ENCODE data around the gene POU3F1.

POU3F1 gene

DNA sequence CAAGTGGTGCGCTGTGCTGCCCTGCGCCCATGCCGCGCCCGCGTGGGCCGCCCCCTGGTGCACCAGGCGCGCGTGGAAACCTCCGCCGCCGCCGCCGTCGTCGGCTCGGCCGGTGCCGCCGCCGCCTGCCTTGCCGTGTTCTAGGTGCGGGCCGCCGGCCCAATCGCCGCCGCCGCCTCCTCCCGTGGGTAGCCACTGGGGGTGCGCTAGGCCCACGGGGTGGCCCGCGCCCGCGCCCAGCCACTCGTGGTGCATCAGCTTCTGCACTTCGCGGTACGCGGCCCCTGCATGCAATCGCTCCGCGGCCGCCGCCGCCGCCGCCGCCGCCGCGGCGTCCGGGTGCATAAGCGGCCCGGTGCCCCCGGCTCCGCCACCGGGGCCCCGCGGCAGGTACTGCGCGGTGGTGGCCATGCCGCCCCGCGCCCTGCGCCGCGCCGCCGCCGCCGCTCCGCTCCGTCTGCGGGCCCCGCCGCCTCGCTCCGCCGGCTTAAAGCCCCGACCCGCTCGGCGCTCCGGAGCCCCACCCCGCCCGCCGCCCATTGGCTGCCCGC is at the start of gene POU3F1:
Gene POU3F1 (minus strand): TSS at position 461 of the 551 bp plus-strand sequence. CDS start 50 bp downstream, at position 411.
- DNase-seq (ENCODE audit: low read depth) = no peak

DNA sequence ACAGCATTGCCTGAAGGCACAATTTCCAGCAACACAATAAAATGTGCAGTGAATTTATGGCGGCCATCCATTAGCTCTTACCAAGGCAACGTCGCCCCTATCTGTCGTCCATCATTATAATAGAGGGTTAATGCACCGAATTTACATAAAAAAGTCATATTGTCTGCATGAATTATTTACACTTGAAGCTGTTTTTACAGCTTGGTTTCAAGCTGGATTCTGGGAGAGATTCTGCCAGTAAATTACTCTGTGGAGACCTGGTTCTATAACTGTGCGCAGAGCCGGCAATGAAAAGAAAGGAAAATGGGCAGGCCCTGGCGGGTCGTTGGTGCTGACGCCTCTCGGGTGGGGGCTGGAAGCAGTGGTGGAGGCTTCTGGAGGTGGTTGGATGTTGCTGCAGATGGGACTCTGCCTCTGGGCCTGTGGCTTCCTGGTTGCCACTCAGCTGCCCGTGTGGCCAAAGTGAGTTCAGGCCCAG is 48.9 kb upstream of the POU3F1 start:
- no peak for DNase-seq (ENCODE audit: low read depth)

DNA sequence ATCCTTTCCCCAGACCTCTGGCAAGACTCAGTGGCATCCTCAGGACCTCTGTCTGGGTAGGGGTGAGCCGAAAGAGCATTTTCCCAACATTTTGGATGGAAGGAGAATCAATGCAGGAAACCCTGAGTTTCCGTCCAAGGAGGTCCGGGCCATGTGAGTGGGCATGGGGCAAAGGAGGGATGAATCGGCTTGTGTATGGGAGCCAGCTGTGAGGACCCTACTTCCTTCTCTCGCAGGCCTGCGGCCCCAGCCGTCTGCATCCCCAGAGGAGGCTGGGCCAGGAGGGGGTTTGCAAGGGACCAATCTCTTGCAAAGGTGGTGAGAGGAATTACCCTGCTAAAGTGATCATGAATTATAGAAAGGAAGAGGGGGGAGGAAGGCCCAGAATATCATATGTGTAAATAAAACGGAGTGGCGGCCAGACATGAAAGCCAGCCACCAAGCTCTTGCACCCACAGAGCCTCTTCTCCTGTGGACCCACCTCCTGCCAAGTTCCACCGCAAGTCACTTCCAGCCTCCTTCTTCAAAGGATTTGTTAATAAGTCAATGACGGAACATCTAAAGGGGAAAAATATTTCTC is 48.2 kb upstream of the POU3F1 start:
- DNase-seq (ENCODE audit: low read depth) = no peak

DNA sequence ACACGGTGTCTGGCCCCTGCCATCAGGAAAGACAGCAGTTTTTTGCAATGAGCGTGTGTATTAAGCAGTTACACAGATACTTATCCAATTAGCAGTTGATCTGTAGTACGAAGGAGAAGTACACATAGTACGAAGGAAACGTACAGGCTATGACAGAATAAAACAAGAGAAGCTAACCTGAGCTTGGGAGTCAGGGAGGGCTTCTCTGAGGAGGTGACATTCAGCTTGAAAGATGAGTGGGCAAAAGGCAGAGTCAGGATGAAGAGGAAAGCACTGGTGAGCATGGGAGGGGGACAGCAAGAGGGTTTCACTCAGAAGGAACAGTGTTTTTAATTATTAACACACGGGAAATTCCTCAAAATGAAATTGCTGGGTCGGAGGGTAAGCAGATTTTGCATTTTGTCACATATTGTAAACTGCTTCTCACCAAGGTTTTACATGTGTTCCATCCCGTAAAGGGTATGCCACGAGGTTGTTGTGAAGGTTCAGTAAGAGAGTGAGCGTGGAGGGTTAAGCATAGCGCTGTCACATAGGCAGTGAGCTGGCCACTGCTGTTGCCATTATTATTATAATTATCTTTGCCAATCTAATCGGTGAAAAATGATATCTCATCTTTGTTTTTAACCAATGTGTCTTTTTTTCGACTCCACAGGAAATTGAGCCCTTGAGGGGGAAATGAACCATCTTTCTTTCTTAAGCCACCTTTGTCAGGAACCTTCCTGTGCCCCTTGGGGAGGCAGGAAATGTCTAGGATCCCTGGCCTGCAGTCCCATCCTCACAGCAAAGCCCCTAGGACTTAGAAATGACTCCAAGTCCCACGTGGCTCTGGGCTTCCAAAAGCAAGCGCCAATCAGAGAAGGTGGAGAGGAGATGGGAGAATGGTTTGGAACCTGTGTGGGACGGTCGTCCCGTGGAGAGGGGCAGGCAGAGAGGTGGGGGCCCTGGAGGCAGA is 47.3 kb upstream of the POU3F1 start:
- no peak for DNase-seq (ENCODE audit: low read depth)

DNA sequence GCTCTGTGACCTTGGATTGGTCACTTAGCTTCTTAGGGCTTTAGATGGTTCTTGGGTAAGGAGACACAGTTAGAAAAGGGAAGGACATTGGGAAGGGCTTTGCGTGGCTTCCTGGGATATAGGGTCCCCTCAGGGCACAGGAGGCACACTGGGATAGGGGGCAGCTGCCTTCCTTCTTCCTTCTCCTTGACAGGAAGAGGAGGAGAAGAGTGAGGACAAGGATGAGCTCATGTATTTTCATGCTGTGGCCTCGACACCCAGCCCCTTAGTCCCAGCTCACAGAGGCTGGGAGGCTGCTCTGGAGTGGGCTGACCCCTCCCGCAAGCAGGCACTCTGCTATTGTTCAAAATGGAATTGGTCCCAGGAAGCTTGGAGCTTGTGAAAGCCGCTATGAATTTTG is 45.7 kb upstream of the POU3F1 start:
- no peak for DNase-seq (ENCODE audit: low read depth)

DNA sequence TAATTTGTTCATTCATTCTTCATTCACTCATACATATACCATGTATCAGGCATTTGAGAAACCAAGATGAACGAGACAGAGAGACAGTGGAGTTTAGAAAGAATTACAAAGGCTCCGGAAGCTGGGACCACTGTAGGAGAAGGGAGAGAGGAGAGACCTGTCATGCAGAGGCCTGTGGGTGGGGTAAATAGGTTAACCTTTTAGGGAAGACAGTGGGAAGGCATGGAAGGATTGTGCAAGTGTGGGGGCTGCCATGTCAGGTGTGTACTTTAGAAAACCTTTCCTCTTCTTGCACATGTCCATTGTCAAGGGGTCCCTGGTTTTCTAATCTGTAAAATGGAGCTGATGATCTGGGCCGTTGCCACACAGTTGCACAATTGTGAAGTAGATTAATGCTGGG is 44.2 kb upstream of the POU3F1 start:
- no peak for DNase-seq (ENCODE audit: low read depth)

DNA sequence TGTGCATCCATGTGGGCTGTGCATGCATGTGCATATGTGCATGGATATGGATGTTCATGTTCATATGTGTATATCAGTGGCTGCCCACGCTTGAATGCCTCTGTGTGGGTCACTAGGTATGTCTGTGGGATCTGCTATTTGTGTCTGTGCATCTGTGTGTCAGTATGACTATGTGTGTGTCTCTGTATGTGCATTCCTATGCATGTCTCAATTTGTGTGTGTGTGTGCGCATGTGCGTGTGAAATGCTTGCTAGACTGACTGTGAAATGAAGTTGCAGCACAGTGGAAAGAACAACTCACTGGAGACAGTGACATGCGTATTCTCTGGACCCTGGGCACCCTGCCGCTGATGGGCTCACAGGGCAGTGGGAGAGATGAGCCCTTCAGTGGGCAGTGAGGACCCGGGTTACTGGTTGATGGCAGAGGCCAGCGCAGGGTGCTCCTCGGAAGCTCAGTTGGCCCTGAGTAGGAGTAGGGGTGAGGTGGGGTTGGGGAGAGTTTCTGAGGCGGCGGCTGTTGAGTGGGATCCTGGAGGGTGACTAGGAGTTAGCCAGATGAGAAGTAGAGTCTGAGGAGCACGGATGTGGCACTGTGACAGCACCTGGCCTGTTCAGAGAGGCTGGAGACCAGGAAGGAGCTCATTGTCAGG is 43.2 kb upstream of the POU3F1 start:
- no peak for DNase-seq (ENCODE audit: low read depth)

DNA sequence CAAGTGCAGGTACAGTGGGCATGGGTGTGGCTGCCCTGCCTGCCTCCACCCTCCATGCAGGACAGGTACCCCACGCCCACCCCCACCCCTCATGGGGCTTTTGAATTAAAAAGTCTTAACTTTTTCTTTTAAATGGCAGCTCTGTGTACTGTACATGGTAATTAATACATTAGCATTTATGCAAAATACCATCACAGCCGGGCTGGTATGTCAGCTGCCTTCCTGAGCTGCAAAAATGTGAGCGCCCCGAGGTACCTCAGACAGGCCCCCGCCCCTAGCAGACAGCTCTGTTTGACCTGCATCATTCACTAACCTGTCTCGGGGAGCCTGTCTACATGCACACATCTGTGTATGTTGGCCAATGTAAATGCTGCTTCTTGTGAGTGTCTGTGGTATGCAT is 42.2 kb upstream of the POU3F1 start:
- DNase-seq (ENCODE audit: low read depth) = no peak

DNA sequence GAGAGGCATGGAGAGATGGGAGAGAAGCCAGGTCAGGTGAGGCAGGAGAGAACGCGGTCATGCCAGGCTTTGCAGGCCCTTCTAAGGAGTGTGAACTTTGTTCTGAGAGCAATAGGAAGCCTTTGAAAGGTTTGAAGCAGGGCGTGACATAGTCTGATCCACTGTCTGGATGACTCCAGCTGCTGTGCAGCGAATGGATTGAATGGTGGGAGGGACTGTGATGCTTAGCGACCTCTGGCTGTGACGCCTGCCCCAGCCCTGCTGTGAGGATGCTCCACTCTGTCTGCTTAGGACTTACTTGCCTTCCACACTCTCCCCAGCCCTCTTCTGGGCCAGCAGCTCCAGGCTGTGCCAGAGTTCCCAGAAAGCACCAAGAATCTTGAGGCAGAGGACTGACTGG is 41.8 kb upstream of the POU3F1 start:
- no peak for DNase-seq (ENCODE audit: low read depth)

DNA sequence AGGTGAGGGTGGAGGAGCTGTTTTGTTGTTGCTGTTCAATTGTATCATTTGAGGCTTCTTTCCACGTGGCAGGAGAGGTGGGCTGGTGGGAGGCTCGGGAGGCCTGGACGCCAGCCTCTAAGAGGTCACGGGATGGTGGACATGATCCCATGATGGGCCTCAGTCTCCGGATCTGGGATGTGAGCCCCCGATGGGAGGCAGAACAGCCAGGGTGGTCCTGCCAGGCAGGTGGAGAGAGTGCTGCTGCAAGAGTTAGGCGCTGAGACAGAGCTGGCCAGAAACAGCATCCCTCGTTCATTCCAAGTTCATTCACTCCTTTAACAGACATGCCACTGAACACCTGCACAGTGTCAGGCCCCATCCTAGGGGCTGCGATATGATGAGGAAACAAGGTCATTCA is 41.1 kb upstream of the POU3F1 start:
- no peak for DNase-seq (ENCODE audit: low read depth)

DNA sequence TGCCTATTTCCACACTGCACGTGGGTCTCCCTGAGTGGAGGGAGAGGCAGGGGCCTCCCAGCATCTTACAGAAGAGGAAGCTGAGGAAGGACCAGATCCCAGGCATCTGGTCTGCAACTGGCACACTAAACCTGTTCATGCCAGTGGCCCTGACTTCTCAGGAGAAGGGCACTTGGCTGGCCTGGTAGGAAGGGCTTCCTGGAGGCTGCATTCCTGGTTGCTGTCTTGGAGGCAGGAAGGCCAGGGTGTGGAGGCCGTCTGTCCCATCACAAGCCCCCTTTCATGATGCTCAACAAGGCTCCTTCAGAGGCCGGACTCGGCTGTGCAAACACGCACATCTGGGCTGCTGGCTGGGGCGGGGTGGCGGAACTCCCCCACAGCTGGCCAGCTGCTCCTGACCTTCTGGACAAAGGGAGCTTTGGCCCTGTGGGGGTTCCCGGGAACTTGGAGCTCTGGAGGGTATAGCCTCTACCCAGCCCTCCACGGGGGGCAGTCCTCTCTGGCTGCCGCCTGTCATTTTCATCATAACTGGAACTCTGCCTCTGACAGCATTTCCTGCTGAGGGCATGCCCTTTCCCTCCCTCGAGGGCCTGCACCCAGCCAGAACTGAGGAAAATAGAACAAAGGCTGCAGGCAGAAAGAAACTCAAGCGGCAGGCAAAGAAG is 39.2 kb upstream of the POU3F1 start:
- DNase-seq (ENCODE audit: low read depth) = no peak

DNA sequence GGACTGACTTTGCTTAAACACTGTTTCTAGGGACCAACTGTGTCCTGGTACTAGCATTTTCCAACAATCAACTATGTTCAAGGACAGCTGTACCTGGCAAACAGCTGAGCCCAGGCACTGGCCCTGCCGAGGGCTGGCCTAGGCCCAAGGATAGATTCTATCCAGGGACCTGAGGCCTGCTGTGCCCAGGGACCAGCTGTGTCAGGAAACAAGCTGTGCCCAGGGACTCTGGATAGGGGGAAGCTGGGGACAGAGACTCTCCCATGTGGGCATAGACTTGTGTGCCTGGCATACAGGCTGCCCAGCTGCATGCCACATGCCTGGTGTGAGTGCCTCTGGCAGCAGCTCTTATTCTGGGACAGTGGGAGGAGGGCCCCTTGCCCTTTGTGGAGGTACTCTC is 38.1 kb upstream of the POU3F1 start:
- DNase-seq (ENCODE audit: low read depth) = no peak

DNA sequence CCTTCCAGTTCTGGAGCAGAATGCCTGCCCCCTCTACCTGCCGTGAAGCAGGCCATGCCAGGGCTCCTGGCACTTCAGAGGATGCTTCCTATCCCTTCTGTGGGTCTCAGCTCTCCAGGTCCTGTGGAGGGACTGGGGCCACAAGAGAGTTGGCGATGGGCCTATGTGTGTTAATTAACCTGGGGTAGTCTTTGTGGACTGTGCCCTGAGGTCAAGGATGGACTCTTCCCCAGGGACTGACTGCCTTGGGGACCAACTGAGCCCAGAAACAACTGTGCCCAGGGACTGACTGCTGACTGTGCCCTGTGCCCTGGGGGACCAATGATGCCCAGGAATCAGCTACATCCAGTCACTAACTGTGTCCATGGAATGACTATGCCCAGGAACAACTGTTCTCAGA is 37.5 kb upstream of the POU3F1 start:
- no peak for DNase-seq (ENCODE audit: low read depth)

DNA sequence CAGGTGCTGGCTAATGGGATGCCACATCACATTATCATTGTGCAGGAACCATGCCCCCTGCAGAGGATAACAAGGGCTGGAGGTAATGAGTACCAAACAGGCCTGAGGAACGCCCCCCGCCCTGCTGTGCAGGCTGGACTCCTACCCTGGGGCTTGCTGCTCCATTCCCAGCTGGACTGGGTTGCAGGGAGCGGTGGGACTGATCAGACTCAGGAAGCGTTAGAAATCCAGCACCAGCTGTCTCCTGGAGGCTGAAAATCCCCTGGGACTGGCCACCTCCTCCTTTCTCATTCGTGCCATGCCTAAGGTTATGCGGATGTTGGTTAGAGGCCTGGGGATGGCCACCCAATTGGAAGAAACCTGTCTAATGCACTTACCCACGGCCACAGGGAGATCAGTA is 36.9 kb upstream of the POU3F1 start:
- DNase-seq (ENCODE audit: low read depth) = no peak

DNA sequence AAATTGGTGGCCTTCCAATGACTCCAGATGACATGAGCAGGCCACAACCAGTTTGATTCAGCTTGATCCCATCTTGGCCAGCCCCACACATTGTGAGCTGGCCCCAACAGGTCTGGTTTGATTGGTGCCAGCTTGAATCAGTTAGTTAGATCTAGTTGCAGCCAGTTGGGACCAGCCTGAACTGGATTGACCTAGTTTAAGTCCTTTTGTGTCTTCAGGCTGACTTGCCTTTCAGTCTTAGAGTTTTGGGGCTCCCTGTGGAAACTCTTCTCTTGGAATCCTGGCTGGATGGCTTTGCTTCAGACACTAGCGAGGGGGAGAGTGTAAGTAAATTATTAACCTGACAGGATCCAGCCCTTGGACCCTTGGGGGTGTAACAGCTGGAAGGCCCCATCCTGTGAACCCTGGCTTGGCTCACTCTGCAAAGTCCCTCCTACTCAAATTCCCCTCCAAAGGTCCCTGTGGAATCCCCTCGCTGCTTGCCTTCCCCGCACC is 36.2 kb upstream of the POU3F1 start:
- no peak for DNase-seq (ENCODE audit: low read depth)

DNA sequence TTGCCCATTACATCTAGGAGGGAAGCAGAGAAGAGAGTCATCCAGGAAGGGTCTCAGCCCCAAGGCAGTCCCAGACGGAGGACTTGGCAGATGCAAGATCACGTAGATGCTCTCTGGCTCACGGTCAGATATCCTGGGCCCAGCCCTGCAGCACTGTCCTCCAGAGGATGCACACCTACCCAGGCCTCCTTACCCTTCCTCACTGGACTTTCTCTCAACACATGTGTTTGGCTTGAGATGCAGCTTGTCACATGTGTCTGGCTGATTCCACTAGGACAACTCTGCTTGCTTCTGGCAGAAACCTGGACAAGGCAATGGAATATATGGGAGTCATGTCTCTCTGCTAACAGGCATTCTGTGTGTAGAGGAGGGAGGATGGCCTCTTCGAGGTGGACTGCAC is 32.4 kb upstream of the POU3F1 start:
- no peak for DNase-seq (ENCODE audit: low read depth)

DNA sequence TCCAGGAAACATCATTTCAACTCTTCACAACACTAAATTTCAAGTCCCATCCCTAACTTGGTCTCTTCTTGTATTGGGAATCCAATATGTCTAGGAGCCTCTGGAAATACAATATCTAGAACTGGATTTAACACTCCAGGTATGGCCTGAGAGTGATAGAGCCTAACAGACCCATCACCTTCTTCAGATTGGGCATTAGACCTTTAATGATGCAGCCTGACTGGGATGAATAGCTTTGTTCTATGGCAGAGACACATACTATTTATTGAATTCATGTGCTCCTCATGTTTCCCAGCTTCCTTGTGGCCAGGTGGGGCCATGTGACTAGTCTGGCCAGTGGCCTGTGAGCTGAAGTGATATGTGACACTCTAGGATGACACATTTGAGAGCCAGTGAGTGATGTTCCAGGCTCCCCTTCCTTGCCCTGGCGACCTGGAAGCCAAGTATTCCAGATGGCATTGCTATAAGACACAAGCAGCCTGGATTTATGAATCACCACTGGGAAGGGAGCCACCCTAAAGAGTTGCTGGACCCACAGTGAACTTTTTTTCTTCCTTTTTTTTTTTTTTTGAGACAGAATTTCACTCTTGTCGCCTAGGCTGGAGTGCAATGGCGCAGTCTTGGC is 31.0 kb upstream of the POU3F1 start:
- DNase-seq (ENCODE audit: low read depth) = peak; percentile 17

DNA sequence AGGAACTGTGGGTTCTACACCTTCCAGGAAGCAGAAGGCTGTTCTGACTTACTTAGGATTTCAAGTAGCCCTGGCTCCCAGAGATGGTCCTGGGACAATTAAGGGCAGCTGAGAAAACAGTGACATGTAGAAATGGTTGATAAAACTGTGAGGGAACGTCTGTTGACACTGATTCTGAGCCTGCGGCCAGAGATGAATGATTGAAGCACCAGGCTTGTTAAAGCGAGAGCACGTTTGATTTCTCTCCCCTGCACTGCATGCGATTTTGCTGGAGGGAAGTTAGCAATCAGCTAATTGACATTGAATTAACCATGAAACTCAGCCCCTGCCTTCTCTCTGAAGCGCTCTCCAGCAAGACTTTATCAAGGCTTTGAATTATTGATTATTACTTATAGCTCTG is 29.9 kb upstream of the POU3F1 start:
- DNase-seq (ENCODE audit: low read depth) = no peak

DNA sequence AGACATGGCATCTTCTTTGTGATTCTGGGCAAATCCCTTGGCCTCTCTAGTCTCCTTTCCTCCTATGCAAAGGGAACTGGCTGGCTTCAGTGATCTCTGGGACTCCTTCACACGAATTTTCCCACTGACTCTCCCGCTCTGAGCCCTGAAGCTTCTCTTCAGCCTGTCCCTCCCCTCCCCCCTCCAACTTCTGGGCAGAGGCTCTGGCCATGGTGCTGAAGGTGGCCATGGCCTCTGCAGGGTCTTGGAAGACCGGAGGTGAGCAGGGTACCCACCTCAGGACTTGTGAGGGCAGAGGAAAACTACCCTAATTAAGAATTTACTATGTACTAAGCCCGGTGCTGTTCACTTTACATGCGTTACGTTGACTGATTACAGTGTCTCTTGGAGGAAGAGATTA is 29.4 kb upstream of the POU3F1 start:
- DNase-seq (ENCODE audit: low read depth) = no peak

DNA sequence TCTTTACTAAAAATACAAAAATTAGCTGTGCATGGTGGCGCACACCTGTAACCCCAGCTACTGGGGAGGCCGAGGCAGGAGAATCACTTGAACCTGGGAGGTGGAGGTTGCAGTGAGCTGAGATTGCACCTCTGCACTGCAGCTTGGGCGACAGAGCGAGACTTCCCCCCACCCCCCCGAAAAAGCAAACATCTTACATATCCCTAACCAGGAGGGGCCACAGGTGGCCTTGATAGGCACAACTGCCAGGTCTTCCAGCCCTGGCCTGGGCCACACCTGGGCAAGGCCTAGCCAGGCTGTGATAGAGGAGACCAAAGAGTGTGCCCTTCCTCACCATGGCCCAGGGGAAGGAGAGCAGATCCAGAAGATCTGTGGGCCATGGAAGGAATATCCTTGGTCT is 28.6 kb upstream of the POU3F1 start:
- DNase-seq (ENCODE audit: low read depth) = no peak

DNA sequence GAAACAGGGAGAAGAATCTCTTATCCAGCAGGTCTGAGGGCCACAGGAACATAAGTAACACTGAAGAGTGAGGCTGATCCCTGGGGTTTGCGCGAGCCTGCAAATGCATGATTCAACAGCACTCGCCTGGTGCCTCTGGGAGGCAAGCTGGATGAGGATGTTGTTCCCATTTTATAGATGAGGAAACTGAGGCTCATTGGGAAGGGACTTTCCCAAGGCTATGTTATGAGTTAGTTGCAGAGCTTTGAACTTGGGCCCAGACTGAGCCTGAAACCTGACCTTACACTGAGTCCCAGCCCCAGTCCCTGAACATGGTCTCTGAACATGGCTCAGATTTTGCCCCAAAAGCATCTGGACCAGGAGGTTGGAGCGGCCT is 27.7 kb upstream of the POU3F1 start:
- no peak for DNase-seq (ENCODE audit: low read depth)

Measured in GM04503 (cell line).